HG03025 (cell line): ENCODE results near the gene SH3RF3.

Source experiments
- ATAC-seq: cut with Tn5 transposase; IDR thresholded peaks from one replicate; pipeline ENCODE4 v1.9.1; 2021; ENCODE audit warnings: mild to moderate bottlenecking, moderate library complexity; ENCODE audit not compliant: unreplicated experiment, low FRiP score

The SH3RF3 gene

GRCh38 chr2:109136542-109136941 is 7.5 kb downstream of the SH3RF3 start:
- ATAC-seq = no peak

- no peak for ATAC-seq
These were observed 8.6 kb downstream of the SH3RF3 start for GRCh38 chr2:109137616-109138015.

- no peak for ATAC-seq
These were observed 9.4 kb downstream of the SH3RF3 start for GRCh38 chr2:109138449-109138848.

GRCh38 chr2:109139002-109139401 is 10.0 kb downstream of the SH3RF3 start:
- ATAC-seq = no peak

GRCh38 chr2:109139865-109140396 is 10.9 kb downstream of the SH3RF3 start:
- ATAC-seq = no peak

- ATAC-seq = no peak
These were observed 12.1 kb downstream of the SH3RF3 start for GRCh38 chr2:109141006-109141600.

GRCh38 chr2:109141727-109142283 is 12.8 kb downstream of the SH3RF3 start:
- no peak for ATAC-seq

GRCh38 chr2:109142416-109143210 is 13.6 kb downstream of the SH3RF3 start:
- no peak for ATAC-seq

- peak; percentile 83 for ATAC-seq
These were observed 14.5 kb downstream of the SH3RF3 start for GRCh38 chr2:109143214-109144187.

- no peak for ATAC-seq
These were observed 15.3 kb downstream of the SH3RF3 start for GRCh38 chr2:109144271-109144670.

- ATAC-seq = no peak
These were observed 15.7 kb downstream of the SH3RF3 start for GRCh38 chr2:109144721-109145120.

GRCh38 chr2:109145286-109145685 is 16.3 kb downstream of the SH3RF3 start:
- no peak for ATAC-seq

GRCh38 chr2:109147405-109147804 is 18.4 kb downstream of the SH3RF3 start:
- ATAC-seq = no peak

GRCh38 chr2:109148117-109148746 is 19.2 kb downstream of the SH3RF3 start:
- ATAC-seq = no peak

- ATAC-seq = no peak
These were observed 20.1 kb downstream of the SH3RF3 start for GRCh38 chr2:109148991-109149645.

GRCh38 chr2:109150559-109150958 is 21.6 kb downstream of the SH3RF3 start:
- ATAC-seq = no peak

GRCh38 chr2:109151519-109151918 is 22.5 kb downstream of the SH3RF3 start:
- ATAC-seq = no peak

GRCh38 chr2:109153005-109153784 is 24.2 kb downstream of the SH3RF3 start:
- no peak for ATAC-seq

- ATAC-seq = no peak
These were observed 24.8 kb downstream of the SH3RF3 start for GRCh38 chr2:109153807-109154206.
